Astrocyte (in vitro differentiated cells and primary cell): ENCODE measurements around the gene IGSF21. TPM values are rescaled to one million over a fixed set of nuclear protein-coding genes. Genes with fewer than 3 reads are reported as not detected.

Experiments used
- DNase-seq: peaks from one replicate; pipeline ENCODE4 v3.0.0-alpha.2; 2010; ENCODE audit warnings: low read depth
- FAIRE-seq: peaks from 2 replicates; lab custom pipeline; 2011; peaks lifted over from hg19 to GRCh38; lab: Jason Lieb, UNC
- H2AFZ ChIP-seq: 2 replicates; pipeline ENCODE4 v1.6.0; 2012; ENCODE audit warnings: low read depth, low read length, inconsistent platforms
- H3K27ac ChIP-seq: 2 replicates; pipeline ENCODE4 v1.5.1; 2011; ENCODE audit warnings: low read depth, low read length, inconsistent platforms
- H3K27me3 ChIP-seq: 2 replicates; pipeline ENCODE4 v1.6.0; 2011; ENCODE audit warnings: low read length, inconsistent platforms; ENCODE audit not compliant: insufficient read depth
- H3K36me3 ChIP-seq: 2 replicates; pipeline ENCODE4 v1.5.1; 2011; ENCODE audit warnings: low read length, inconsistent platforms; ENCODE audit not compliant: insufficient read depth
- H3K4me1 ChIP-seq: 2 replicates; pipeline ENCODE4 v1.5.1; 2011; ENCODE audit warnings: low read length, inconsistent platforms; ENCODE audit not compliant: insufficient read depth
- H3K4me2 ChIP-seq: 2 replicates; pipeline ENCODE4 v1.6.0; 2012; ENCODE audit warnings: low read length, inconsistent platforms
- H3K4me3 ChIP-seq: 2 replicates; pipeline ENCODE4 v1.5.1; 2011; ENCODE audit warnings: low read depth, mild to moderate bottlenecking, low read length, inconsistent platforms; ENCODE audit not compliant: insufficient read depth
- H3K79me2 ChIP-seq: 2 replicates; pipeline ENCODE4 v1.6.0; 2012; ENCODE audit warnings: mild to moderate bottlenecking, low read length, inconsistent platforms; ENCODE audit not compliant: insufficient read depth
- H3K9ac ChIP-seq: 2 replicates; pipeline ENCODE4 v1.6.0; 2012; ENCODE audit warnings: mild to moderate bottlenecking, low read length, inconsistent platforms
- H3K9me3 ChIP-seq: 2 replicates; pipeline ENCODE4 v1.5.1; 2012; ENCODE audit warnings: low read depth, mild to moderate bottlenecking, low read length, inconsistent platforms; ENCODE audit not compliant: insufficient read depth
- H4K20me1 ChIP-seq: 2 replicates; pipeline ENCODE4 v1.6.0; 2012; ENCODE audit warnings: low read length, inconsistent platforms; ENCODE audit not compliant: insufficient read depth
- H3K27ac Mint-ChIP-seq: one replicate; pipeline ENCODE4 v1.8.0; 2021; ENCODE audit warnings: mild to moderate bottlenecking, mixed read lengths; ENCODE audit not compliant: unreplicated experiment
- H3K27me3 Mint-ChIP-seq: one replicate; pipeline ENCODE4 v1.8.0; 2021; ENCODE audit warnings: low read depth, mixed read lengths; ENCODE audit not compliant: unreplicated experiment
- H3K36me3 Mint-ChIP-seq: one replicate; pipeline ENCODE4 v1.8.0; 2021; ENCODE audit warnings: low read depth, mixed read lengths; ENCODE audit not compliant: unreplicated experiment
- H3K4me1 Mint-ChIP-seq: one replicate; pipeline ENCODE4 v1.8.0; 2021; ENCODE audit warnings: low read depth, mixed read lengths; ENCODE audit not compliant: unreplicated experiment
- H3K4me3 Mint-ChIP-seq: one replicate; pipeline ENCODE4 v1.8.0; 2021; ENCODE audit warnings: mild to moderate bottlenecking, moderate library complexity, mixed read lengths; ENCODE audit not compliant: unreplicated experiment
- H3K9me3 Mint-ChIP-seq: one replicate; pipeline ENCODE4 v1.8.0; 2021; ENCODE audit warnings: mild to moderate bottlenecking, mixed read lengths; ENCODE audit not compliant: unreplicated experiment
- EZH2 ChIP-seq: IDR thresholded peaks from 2 replicates; pipeline ENCODE4 v1.6.1; 2012; ENCODE audit warnings: mild to moderate bottlenecking, low read length, inconsistent platforms; ENCODE audit not compliant: insufficient read depth
- total RNA-seq: library from RNA; stranded (reverse); gene quantifications from 2 replicates; pipeline ENCODE4 v1.2.1, GENCODE V29; 2021
- TF ChIP-seq, protein P1 (sequence below): IDR thresholded peaks from 2 replicates; pipeline ENCODE4 v1.5.1; 2011; ENCODE audit warnings: low read depth, mild to moderate bottlenecking, inconsistent platforms, low read length, moderate library complexity; ENCODE audit not compliant: insufficient read depth

The IGSF21 gene
- total RNA-seq, 1 donor from 2014 or later: not detected

GRCh38 chr1:18351735-18352134, 244.1 kb downstream of the IGSF21 start:
- Histone ChIP-seq H2AFZ (no peak overlapping the region), H3K4me3 (no peak overlapping the region), H3K79me2 (no peaks in the 10 kb centered on the region), H3K27me3 (no peaks in the 10 kb centered on the region), H3K36me3 (no peaks in the 10 kb centered on the region), H3K9me3 (no peaks in the 10 kb centered on the region), H4K20me1 (no peaks in the 10 kb centered on the region), H3K4me1 (no peaks in the 10 kb centered on the region), H3K27ac (no peak overlapping the region), H3K9ac (no peak overlapping the region), H3K4me2 (no peak overlapping the region)
- DNase-seq: no peak
- no peak for FAIRE-seq
- Mint-ChIP-seq H3K4me3 (no peak overlapping the region), H3K4me1 (no peaks in the 10 kb centered on the region), H3K36me3 (no peaks in the 10 kb centered on the region), H3K27ac (no peak overlapping the region), H3K27me3 (peaks cover 58% of the 10 kb centered on the region), H3K9me3 (peaks cover 2% of the 10 kb centered on the region)
- TF ChIP-seq, protein P1, sequence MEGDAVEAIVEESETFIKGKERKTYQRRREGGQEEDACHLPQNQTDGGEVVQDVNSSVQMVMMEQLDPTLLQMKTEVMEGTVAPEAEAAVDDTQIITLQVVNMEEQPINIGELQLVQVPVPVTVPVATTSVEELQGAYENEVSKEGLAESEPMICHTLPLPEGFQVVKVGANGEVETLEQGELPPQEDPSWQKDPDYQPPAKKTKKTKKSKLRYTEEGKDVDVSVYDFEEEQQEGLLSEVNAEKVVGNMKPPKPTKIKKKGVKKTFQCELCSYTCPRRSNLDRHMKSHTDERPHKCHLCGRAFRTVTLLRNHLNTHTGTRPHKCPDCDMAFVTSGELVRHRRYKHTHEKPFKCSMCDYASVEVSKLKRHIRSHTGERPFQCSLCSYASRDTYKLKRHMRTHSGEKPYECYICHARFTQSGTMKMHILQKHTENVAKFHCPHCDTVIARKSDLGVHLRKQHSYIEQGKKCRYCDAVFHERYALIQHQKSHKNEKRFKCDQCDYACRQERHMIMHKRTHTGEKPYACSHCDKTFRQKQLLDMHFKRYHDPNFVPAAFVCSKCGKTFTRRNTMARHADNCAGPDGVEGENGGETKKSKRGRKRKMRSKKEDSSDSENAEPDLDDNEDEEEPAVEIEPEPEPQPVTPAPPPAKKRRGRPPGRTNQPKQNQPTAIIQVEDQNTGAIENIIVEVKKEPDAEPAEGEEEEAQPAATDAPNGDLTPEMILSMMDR: no peak
- TF ChIP-seq EZH2: no peak

GRCh38 chr1:18352636-18353265, 245.2 kb downstream of the IGSF21 start:
- Histone ChIP-seq H3K36me3 (no peaks in the 10 kb centered on the region), H2AFZ (no peak overlapping the region), H3K4me1 (no peaks in the 10 kb centered on the region), H3K27ac (no peak overlapping the region), H3K9me3 (no peaks in the 10 kb centered on the region), H3K27me3 (no peaks in the 10 kb centered on the region), H3K4me3 (no peak overlapping the region), H3K79me2 (no peaks in the 10 kb centered on the region), H3K4me2 (no peak overlapping the region), H3K9ac (no peak overlapping the region), H4K20me1 (no peaks in the 10 kb centered on the region)
- peaks cover 66% of the 10 kb centered on the region for H3K27me3 Mint-ChIP-seq
- H3K9me3 Mint-ChIP-seq: peaks cover 2% of the 10 kb centered on the region
- H3K4me1 Mint-ChIP-seq: no peaks in the 10 kb centered on the region
- H3K27ac Mint-ChIP-seq: no peak overlapping the region
- no peak for FAIRE-seq
- no peak overlapping the region for H3K4me3 Mint-ChIP-seq
- TF ChIP-seq, protein P1: no peak
- no peak for TF ChIP-seq EZH2
- H3K36me3 Mint-ChIP-seq: no peaks in the 10 kb centered on the region
- DNase-seq: no peak

DNA sequence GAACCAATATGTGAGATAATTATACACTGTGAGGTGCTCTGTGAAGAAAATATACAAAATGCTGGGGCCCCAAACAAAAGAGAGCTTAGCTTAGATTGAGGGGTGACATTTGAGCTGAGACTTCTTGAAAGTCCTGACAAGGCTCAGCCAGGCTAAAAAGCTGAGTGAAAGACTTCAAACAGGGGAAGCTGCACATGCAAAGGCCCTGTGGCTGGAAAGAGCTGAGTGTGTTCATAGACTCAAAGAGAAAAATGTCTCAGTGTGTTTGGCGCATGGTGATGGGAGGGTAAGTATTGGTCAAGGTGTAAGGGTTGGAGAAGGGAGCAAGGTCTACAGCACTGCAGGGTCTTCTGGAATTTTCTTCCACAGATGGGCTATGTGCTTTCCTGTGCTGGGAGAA, 245.9 kb downstream of the IGSF21 start:
- DNase-seq (no peak), FAIRE-seq (no peak)
- H3K27me3 Mint-ChIP-seq: peaks cover 69% of the 10 kb centered on the region
- Histone ChIP-seq H3K27me3 (no peaks in the 10 kb centered on the region), H3K4me3 (no peak overlapping the region), H4K20me1 (no peaks in the 10 kb centered on the region), H3K27ac (no peak overlapping the region), H3K4me2 (no peak overlapping the region), H3K79me2 (no peaks in the 10 kb centered on the region), H3K9ac (no peak overlapping the region), H3K36me3 (no peaks in the 10 kb centered on the region), H3K4me1 (no peaks in the 10 kb centered on the region), H2AFZ (no peak overlapping the region), H3K9me3 (no peaks in the 10 kb centered on the region)
- H3K9me3 Mint-ChIP-seq: peaks cover 2% of the 10 kb centered on the region
- H3K4me3 Mint-ChIP-seq: no peak overlapping the region
- H3K36me3 Mint-ChIP-seq: no peaks in the 10 kb centered on the region
- no peak for TF ChIP-seq EZH2
- TF ChIP-seq, protein P1: no peak
- no peaks in the 10 kb centered on the region for H3K4me1 Mint-ChIP-seq
- H3K27ac Mint-ChIP-seq: no peak overlapping the region
